Neural crest cell (in vitro differentiated cells): Measurements from ENCODE around the gene CD247. TPM values are rescaled to one million over a fixed set of nuclear protein-coding genes. Genes with fewer than 3 reads are reported as not detected.
A peak's percentile ranks its signal among the peaks of the same experiment; 100 is the strongest.

Experiments
- DNase-seq: peaks from one replicate; pipeline ENCODE4 v3.0.0; 2021; ENCODE audit warnings: low read depth, mixed read lengths, low spot score
- H3K27ac Mint-ChIP-seq: one replicate; pipeline ENCODE4 v1.8.0; 2021; ENCODE audit warnings: mild to moderate bottlenecking, mixed read lengths; ENCODE audit not compliant: unreplicated experiment
- H3K27me3 Mint-ChIP-seq: 2 replicates; pipeline ENCODE4 v1.8.0; 2021; ENCODE audit warnings: low read depth, mild to moderate bottlenecking, mixed read lengths
- H3K36me3 Mint-ChIP-seq: 2 replicates; pipeline ENCODE4 v1.8.0; 2021; ENCODE audit warnings: low read depth, mild to moderate bottlenecking, mixed read lengths
- H3K4me1 Mint-ChIP-seq: 2 replicates; pipeline ENCODE4 v1.8.0; 2021; ENCODE audit warnings: mixed read lengths
- H3K4me3 Mint-ChIP-seq: one replicate; pipeline ENCODE4 v1.8.0; 2021; ENCODE audit warnings: mild to moderate bottlenecking, mixed read lengths
- H3K9me3 Mint-ChIP-seq: 2 replicates; pipeline ENCODE4 v1.8.0; 2021; ENCODE audit warnings: mixed read lengths
- total RNA-seq: library from RNA; stranded (reverse); gene quantifications from 2 replicates; pipeline ENCODE4 v1.2.1, GENCODE V29; 2021
- TF ChIP-seq, protein P1 (sequence below): fragments of 200-600 bp; sonication (generic); conservative IDR thresholded peaks from 2 replicates; pipeline ENCODE4 v1.5.0; 2021; ENCODE audit warnings: antibody characterized with exemption, mild to moderate bottlenecking

Gene CD247
- total RNA-seq, 1 donor from 2014 or later: 3.9 TPM

DNA sequence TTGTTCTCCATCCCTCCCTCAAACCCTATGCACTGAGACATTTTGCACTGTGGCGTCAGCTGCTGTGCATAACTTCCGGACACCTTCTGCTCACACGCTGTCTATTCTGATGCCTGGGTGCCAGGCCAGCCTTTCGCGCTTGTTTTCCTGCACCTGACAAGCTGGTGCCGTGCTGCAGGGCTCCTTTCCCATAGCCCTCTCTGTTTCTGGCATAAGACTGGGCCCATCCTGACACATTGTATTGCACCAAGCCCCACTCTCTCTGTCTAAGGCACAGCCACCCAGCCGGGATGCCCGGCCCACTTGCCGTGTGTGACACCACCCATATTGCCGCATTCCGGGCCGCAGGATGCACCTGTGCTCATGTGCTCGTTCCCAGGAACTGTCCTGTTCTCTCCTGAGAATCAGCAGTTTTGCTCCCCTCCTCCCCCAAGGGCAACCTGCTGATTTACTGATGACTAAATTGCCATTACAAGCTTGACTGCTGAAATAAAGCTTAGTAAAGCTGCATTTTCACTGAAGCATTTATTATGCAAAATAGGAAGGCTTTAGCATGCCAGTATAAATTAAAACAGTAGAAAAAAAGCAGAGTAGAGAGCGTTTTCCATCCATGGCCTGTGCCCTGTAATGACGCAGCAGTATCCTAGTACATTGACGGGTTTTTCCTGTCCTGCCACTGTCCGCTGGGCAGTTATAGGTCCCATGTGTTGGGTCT is 88.0 kb downstream of the CD247 start:
- peaks cover 27% of the 10 kb centered on the region for H3K4me1 Mint-ChIP-seq
- H3K27me3 Mint-ChIP-seq: no peaks in the 10 kb centered on the region
- DNase-seq: no peak
- H3K27ac Mint-ChIP-seq: peak overlapping the region; percentile 20
- H3K4me3 Mint-ChIP-seq: no peak overlapping the region
- TF ChIP-seq, protein P1, sequence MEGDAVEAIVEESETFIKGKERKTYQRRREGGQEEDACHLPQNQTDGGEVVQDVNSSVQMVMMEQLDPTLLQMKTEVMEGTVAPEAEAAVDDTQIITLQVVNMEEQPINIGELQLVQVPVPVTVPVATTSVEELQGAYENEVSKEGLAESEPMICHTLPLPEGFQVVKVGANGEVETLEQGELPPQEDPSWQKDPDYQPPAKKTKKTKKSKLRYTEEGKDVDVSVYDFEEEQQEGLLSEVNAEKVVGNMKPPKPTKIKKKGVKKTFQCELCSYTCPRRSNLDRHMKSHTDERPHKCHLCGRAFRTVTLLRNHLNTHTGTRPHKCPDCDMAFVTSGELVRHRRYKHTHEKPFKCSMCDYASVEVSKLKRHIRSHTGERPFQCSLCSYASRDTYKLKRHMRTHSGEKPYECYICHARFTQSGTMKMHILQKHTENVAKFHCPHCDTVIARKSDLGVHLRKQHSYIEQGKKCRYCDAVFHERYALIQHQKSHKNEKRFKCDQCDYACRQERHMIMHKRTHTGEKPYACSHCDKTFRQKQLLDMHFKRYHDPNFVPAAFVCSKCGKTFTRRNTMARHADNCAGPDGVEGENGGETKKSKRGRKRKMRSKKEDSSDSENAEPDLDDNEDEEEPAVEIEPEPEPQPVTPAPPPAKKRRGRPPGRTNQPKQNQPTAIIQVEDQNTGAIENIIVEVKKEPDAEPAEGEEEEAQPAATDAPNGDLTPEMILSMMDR: no peak
- H3K9me3 Mint-ChIP-seq: no peaks in the 10 kb centered on the region
- H3K36me3 Mint-ChIP-seq: no peaks in the 10 kb centered on the region

DNA sequence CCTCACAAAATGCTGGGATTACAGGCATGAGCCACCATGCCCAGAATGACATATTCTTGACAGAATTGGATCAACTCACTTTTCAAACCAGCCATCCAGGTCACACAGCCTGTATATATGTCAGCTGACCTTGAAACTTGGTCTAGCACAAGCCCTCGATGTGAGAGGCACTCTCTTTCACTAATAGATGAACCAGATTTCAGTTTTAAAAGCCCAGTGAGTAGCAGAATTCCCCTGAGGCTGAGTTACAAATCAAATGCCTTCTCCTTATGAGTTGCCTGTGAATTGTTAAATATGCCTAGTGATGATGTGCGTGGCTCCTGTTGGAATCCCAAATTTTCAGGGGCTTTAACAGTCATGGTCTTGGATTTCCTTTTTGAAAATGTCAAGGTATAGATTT is 88.7 kb downstream of the CD247 start:
- Mint-ChIP-seq H3K4me1 (peaks cover 31% of the 10 kb centered on the region), H3K27ac (no peak overlapping the region)
- DNase-seq: no peak

DNA sequence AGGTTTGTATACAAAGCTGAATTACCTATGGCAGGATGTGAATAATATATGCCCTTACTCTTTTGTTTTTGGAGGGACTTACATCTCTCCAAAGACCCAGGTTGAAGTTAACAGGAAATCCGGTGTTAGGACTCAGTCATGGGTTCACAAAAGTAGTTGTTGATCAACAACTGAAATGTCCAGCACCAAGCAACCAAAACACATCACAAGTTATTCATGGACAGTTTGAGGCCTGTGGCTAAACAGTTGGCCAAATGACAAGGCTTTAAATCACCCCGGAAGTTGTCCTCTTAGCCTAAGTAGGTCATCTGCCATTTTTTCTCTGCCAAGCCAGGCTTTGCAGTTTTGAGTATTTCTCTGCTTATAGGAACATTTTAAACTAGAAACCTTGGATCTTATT is 89.9 kb downstream of the CD247 start:
- Mint-ChIP-seq H3K4me3 (no peak overlapping the region), H3K4me1 (peaks cover 31% of the 10 kb centered on the region), H3K27me3 (no peaks in the 10 kb centered on the region), H3K36me3 (no peaks in the 10 kb centered on the region), H3K9me3 (no peaks in the 10 kb centered on the region), H3K27ac (no peak overlapping the region)
- DNase-seq: no peak
- TF ChIP-seq, protein P1: no peak

More for the DNA sequence above, 88.7 kb downstream of the CD247 start:
- TF ChIP-seq, protein P1: no peak
- no peaks in the 10 kb centered on the region for H3K36me3 Mint-ChIP-seq
- H3K9me3 Mint-ChIP-seq: no peaks in the 10 kb centered on the region
- H3K27me3 Mint-ChIP-seq: no peaks in the 10 kb centered on the region
- H3K4me3 Mint-ChIP-seq: no peak overlapping the region

DNA sequence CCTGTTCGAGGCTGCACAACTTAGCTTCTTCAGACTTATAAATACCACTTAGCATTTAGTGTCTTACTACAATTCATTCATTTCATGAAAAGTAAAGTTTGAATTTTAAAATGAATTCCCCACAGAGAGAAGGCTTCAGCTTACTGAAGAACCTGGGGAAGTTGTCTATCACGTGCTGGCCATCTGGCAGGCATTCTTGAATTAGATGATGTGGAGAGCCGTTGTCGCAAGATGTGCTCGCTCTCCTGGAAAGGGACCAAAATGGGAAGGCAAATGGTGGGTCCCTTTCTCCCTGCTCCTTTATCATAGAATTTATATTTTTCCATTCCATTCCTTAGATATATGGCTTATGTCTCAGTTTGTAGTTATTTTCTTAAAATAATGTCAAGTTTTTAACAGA is 90.5 kb downstream of the CD247 start:
- no peak overlapping the region for H3K27ac Mint-ChIP-seq
- no peaks in the 10 kb centered on the region for H3K9me3 Mint-ChIP-seq
- no peaks in the 10 kb centered on the region for H3K27me3 Mint-ChIP-seq
- H3K36me3 Mint-ChIP-seq: no peaks in the 10 kb centered on the region
- peaks cover 31% of the 10 kb centered on the region for H3K4me1 Mint-ChIP-seq
- no peak overlapping the region for H3K4me3 Mint-ChIP-seq
- TF ChIP-seq, protein P1: no peak
- DNase-seq: no peak

DNA sequence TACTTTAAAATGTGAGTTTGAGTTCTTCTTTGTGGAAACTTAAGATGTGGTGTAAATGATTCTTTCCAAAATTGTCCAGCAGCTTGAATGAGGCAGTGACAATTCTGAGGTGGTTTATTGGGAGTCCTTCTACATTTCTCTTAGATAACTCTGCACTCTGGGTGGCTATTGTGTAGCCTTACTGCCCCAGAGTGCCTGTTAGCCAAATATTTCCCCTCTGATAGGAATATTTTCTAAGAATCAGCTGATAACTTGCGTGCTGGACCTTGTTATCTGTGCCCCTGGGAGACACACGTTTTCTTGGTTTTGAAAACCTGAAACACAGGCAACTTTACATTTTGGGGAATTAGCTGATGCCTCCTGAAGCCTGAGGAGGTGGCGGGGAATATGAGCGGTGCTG is 91.6 kb downstream of the CD247 start:
- H3K4me3 Mint-ChIP-seq: no peak overlapping the region
- no peaks in the 10 kb centered on the region for H3K36me3 Mint-ChIP-seq
- no peak for DNase-seq
- TF ChIP-seq, protein P1: no peak
- H3K9me3 Mint-ChIP-seq: no peaks in the 10 kb centered on the region
- H3K27ac Mint-ChIP-seq: no peak overlapping the region
- H3K27me3 Mint-ChIP-seq: no peaks in the 10 kb centered on the region
- H3K4me1 Mint-ChIP-seq: peaks cover 31% of the 10 kb centered on the region
